HG03439 (cell line): ENCODE data around the gene IDH3A.

Experiments
- ATAC-seq: cut with Tn5 transposase; IDR thresholded peaks from one replicate; pipeline ENCODE4 v1.9.1; 2021; ENCODE audit warnings: mild to moderate bottlenecking, moderate library complexity; ENCODE audit not compliant: unreplicated experiment

The IDH3A gene

DNA sequence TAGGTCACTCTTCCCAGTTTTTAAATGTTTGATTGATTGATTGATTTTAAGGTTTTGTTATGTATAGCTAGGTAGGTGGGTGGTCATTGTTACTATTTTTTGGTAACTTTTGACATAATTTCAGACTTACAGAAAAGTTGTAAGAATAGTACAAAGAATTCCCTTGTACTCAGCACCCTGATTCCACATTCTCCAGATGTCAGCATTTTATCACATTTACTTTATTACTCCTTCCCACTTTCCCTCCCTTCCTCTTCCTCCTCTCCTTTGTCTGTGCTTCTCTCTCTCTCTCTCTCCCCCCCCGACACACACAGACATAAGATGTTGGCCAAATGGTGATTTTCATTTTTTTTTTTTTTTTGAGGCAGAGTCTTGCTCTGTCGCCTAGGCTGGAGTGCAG lies 14.8 kb downstream of the IDH3A start:
- no peak for ATAC-seq

DNA sequence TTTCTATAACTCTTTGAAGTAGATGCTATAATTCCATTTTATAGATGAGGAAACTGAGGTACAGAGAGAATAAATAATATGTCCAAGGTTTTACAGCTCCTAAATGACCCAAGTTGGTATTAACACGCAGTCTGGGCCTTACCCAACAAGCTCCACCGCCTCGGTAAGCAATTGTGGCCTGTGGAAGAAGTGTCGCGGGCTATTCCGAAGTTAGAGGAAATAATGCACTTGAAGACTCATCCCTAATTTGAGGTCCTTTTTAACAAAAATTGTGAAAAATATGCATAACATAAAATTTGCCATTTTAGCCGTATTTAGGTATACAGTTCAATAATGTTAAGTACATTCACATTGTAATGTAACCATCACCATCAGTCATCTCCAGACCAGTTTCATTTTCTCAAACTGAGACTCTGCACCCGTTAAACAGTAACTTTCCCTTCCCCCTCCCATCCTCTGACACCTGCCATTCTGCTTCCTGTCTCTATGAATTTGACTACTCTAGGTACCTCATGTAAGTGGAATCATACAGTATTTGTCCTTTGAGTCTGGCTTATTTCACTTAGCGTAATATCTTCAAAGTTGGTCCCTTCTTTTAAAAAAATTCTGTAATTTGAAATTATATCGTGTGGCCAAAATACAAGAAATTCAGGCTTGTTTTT lies 18.2 kb downstream of the IDH3A start:
- peak; percentile 71 for ATAC-seq

- no peak for ATAC-seq
Measured at GRCh38 chr15:78168608-78169007, 19.4 kb downstream of the IDH3A start.

DNA sequence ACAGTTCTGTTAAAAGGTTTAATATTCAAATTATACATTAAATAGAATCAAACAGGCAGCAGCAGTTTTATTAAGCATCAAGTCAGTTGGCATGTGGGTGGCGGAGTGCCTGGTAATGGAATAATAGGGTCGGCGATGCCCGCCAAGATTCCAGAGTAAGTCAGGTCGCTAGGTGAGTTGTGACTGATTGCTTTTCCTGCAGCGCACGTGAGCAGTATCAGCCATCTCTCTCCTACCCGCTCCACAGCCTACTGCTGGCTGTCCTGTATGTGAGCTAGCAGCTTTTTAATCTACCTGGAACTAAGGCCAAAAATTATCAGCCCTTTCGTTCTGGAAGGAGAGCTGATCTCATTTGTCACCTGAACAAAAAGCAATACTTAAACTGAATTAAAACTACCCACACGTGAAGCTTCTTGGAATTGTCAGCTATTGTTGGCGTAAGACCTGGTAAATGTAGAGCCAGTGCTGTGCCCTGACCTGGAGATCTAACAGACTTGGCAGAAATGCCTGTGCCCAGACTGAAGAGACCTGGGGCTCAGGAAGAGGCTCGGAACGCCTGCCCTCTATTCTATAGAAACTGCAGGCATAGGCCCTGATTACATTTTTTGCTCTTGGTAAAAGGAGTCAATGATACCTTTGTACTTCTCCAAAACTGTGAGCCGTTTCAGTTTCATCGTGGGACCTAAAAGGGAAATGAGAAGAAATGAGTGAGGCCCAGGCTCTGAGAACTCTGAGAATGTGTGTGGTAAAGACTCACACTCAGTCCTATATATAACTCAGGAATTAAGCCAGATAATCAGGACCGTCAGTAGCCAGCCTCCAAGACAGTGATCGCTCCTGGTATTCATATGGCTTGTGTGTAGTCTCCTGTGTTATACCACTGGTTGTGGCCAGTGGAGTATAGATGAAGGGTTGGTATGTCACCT lies 21.9 kb downstream of the IDH3A start:
- ATAC-seq: peak; percentile 48

DNA sequence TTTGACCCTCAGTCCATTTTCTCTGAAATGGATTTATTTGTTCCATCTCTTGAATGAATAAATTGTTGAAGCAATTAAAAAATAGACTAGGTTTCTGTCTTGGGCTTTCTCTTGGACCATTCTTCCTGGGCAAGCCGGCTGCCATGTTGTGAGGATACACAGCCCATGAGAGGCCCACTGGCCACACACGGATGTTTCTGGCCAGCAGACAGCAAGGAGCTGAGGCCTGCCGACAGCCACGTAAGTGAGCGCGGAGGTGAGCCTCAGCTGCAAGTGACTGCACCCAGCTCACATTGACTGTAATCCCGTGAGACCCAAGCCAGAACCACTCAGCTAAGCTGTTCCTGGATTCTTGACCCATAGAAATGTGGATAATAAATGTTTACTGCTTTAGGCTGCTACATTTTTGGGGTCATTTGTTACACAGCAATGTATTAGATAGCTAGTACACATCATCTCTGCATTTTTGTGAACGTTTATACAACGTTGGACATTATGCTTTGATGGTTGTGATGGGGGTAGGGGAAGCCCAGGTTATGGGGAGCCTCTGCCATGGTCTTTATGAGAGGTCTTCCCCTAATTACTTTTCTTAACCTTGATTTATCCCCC lies 22.8 kb downstream of the IDH3A start:
- ATAC-seq: no peak

DNA sequence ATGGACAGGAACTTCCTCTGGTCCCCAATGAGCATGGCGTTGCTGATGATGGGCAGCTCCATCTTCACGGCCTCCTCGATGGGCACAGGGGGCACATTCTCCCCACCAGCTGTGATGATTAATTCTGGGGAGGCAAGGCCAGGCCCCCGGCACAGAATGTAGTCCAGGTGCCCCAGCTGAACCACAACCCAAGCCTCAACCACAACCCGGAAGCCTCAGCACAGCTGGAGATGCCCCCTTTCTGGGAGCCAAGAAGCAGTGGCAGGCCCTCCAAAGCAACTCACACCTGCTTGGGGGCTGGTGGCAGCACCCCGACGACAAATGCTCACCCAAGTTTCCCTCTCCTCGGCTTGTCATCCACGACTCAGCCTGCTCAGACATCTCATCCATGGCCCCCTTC lies 25.2 kb downstream of the IDH3A start:
- no peak for ATAC-seq

DNA sequence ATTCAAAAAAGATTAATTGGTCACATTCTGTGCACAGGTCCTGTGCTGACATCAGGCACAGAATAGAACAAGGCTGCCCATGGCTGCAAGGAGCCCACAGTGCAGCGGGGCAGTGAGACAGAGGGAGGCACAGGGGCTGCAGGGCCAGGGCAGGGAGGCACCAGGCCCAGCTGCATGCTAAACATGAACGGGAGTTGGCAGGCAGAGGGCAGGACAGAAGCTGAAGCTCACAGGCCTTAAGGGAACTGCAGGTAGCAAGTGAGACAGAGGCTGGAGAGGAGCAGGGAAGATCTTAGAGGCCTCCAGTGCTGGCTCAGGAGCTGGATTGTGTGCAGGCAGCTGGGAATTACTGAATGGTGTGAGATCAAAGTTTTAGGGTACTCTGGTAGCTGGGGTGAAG lies 26.2 kb downstream of the IDH3A start:
- ATAC-seq: no peak

GRCh38 chr15:78177447-78177873 lies 28.3 kb downstream of the IDH3A start:
- no peak for ATAC-seq

DNA sequence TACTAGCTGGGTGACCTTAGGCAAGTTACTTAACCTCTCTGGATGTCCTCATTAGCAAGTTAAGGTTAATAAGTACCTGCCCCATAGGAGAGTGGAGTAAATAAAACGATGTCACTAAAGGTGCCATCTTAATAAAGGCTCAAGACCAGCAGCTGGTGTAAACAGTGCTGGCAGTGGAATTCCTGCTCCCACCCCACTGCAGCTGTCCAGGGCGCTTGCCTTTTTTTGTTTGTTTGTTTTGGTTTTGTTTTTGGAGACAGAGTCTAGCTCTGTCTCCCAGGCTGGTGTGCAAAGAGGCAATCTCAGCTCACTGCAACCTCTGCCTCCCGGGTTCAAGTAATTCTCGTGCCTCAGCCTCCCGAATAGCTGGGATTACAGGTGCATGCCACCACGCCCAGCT lies 28.9 kb downstream of the IDH3A start:
- ATAC-seq: no peak

DNA sequence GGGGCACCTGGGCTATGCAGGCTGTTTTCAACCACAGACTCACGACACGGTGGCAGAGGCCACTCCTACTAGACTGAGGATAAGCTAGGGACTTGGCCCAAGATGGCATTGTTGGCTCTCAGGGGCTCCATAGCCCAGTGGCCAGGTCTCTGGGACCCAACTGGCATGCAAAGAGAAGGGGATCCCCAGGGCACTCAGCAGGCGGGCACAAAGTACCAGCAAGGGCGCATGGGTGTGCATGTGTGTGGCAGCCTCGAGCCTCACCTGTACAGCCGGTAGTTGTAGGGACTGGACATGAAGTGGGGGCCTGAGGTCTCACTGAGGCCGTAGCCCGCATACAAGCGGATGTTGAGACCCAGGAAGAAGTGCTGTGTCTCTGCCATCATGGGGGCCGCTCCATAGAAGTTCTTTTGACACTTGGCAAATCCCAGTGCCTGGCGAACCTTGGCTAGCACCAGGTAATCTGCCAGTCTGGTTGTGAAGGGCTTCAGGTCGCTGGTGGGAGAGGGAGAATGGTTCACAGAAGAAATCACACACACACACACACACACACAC lies 30.2 kb downstream of the IDH3A start:
- ATAC-seq: no peak

DNA sequence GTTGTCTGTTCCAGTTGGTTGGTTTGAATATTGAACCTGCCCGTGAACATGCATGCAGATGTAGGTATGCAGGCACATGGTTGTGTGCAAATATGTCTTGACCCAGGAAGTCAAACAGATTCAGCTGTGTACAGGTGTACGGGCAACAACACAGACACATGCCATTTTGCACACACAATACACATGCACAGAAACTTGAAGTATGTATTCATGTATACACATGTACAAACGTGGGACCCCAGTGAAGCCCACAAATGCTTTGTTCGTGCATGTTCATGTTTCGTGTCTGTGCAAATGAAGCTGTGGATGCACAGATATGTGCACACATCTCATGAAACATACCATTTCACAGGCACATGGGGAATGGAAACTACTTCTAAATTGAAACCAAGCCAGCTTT lies 30.7 kb downstream of the IDH3A start:
- no peak for ATAC-seq

- no peak for ATAC-seq
Measured at GRCh38 chr15:78182336-78182700, 33.2 kb downstream of the IDH3A start.

DNA sequence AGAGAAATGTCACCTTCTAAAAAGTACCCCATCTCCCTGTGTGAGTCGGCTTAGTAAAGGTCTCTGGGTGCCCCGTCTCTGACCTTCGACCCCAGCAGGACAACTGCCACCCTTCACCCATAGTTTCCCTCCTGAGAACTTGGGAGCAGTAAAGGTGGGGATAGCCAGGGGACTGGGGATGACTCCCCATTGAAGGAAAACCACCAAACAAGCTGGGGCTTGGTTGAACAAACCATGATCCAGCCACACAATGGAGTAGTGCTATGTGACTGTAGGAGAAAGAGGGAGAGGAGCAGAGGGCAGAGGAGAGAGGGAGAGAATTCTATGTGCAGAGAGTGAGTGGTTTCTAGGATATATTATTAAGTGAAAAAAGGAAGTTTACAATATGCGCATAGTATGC lies 33.7 kb downstream of the IDH3A start:
- no peak for ATAC-seq

DNA sequence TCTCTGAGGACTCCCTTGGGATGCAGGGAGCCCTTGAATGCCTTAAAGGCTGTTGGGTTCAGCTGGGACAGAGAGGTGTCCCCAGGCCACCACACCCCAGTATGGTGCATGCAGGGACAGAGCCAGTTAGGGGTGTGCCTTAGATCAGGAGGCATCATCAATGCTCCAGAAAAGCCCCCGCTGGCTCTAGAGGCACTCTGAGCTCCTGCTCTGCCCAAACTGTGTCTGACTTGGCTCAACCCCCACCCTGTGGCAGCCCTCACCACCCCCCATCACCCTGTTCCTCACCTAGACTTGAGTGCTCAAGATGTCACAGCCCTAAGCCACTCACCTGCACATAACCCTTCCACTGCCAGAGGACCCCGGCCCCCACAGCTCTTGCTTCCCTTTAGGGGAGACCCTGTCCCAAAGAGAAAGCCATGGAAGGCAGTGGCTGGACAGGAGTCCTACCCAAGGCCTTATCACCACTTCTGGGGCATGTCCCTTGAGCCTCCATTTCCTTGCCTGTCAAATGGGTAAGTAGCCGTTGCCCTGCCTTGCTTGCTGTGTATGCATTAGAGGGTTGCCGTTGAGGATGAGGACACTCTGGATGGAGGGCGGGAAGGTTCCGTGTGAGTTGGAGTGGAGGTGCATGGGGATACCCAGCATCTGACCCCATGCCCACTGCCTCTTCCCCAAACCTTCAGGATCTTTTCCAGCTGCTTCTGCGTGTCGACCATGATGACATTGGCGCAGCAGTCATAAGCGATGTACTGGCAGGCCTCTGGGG lies 43.8 kb downstream of the IDH3A start:
- ATAC-seq: no peak

GRCh38 chr15:78193731-78194567 lies 44.8 kb downstream of the IDH3A start:
- no peak for ATAC-seq

DNA sequence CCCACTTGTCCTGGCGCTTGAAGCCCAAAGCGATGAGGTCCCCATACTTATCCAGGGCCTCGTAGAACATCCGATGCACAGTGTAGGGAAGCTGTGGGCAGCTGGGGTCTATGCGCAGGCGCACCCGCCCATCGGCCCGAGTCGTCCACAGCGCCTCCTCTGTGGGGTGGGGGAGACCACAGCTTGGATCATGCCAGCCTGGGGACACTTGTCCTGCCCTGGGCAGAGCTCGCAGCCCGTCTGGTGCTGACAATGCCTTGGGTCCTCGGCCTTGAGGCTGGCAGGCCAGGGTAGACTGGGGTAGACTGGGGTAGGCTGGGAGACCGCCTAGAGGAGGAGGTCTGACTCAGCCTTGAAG lies 45.4 kb downstream of the IDH3A start:
- ATAC-seq: no peak

DNA sequence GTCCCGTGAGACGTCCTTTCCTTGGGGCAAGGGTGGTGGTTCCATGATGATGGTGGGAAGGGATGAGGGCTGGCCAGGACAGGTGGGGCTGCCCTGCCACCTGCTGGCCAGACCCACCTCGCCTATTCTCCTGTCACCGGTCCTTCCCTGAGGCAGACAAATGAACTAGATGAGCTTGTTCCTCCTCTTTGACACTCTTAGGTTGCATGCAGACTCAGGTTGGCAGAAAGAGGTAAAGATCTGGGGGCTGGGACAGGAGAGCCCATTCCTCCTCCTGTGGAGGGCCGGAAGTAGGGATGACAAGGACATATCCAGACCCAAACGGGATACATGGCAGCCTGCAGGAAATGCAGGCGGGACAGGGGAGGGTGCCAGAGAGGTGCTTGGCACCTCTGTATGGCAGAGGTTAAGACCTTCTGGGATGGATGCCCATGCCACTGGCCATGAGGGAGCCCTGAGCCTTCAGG lies 46.6 kb downstream of the IDH3A start:
- no peak for ATAC-seq

GRCh38 chr15:78197632-78198031 lies 48.5 kb downstream of the IDH3A start:
- no peak for ATAC-seq

DNA sequence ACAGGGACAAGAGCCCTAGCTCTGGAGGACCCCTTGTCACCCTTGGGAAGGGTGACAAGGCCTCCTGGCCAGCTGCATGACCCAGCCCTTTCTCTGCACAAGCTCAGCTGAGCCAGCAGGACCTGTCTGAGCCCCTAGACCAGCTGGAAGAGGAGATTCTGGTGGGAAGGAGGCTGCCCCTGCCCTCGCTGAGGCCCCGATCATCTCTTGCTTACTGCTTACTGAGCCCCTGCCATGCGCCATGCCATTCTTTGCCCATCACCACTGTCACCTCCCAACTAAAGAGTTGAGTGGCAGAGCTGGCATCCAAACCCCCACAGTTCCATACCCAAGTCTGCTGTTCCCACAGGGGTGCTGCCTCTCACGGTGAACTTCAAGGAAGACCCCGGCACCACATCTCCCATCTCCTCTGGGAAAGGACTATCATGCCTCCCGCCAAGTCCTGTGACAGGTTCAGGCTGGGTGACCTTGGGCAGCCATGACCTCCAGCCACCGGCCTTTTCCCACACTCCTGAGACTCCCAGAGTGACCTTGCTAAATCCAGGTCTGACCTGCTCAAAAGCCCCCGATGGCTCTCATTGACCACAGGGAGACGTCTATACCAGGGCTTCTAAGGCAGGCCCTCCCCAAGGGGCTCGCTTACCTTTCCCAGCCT lies 51.2 kb downstream of the IDH3A start:
- no peak for ATAC-seq
